ENCODE measurements around the gene UBE2M.

The UBE2M gene

DNA sequence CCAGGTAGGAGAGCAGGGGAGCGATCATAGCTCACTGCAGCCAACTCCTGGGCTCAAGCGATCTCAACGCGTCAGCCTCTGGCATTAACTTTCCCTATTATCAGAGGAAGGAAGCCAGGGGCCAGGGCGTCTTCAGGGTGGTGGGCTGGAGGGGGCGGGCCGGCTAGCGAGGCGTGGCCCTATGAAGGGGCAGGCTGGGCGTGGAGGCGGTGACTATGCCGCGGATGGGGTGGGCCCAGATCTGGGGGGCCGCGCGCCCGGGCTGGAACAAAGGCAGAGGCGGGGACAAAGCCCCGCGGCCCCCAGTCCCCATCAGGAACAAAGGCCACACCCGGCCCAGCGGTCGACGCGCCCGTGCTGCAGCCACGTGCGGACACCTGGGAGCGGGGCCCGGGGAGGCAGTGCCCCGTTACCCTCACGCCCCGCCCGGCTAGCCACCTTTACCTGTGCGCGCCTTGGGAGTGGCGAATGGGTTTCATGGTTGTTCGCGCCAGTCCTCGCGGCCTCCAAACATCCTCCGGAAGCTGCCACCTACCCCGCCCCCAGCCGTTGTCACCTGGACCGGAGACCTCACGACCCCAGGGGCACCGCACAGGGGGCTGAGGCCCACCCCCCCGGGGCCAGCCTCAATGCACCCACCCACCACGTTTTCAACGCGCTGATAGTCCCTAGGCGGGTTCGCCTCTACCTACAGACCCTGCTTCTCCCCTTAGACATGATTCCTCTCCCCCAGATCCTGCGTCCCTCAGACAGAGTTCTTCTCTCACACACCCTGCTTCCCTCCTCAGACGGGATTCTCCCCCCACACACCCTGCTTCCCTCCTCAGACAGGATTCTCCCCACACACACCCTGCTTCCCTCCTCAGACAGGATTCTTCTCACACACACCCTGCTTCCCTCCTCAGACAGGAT is 19.9 kb downstream of the UBE2M start:
- DNase-seq, result peak; percentile 99

GRCh38 chr19:58536852-58537798 is 21.3 kb downstream of the UBE2M start:
- DNase-seq, result no peak

DNA sequence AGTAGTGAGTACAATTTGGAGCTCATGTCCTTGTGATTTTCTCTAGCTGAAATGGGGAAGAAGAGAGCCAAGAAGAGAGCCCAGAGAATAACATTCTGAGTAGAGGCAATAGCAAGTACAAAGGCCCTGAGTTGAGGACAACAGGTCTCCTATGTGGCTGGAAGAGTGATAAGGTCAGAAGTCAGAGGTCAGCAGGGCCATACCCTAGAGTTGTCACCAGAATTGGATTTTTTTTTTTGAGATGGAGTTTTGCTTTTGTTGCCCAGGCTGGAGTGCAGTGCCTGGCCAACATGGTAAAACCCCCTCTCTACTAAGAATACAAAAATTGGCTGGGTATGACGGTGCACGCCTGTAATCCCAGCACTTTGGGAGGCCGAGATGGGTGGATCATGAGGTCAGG is 22.6 kb downstream of the UBE2M start:
- no peak for DNase-seq

GRCh38 chr19:58531034-58531840 is 27.2 kb downstream of the UBE2M start:
- DNase-seq, result no peak

DNA sequence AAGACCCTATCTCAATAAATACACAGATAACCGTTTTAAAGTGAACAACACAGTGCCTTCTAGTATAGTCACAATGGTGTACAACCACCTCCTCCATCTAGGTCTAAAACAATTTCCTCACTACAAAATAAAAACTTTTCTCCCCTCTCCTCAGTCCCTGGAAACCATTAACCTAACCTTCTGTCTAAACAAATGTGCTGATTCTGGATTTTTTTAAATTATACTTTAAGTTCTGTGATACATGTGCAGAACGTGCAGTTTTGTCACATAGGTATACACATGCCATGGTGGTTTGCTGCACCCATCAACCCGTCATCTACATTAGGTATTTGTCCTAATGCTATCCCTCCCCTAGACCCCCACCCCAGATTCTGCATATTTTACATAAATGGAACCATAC is 29.0 kb downstream of the UBE2M start:
- no peak for DNase-seq

- DNase-seq, result no peak
Measured at GRCh38 chr19:58522709-58523108, 35.7 kb downstream of the UBE2M start.

GRCh38 chr19:58521651-58522050 is 36.8 kb downstream of the UBE2M start:
- DNase-seq, result no peak

DNA sequence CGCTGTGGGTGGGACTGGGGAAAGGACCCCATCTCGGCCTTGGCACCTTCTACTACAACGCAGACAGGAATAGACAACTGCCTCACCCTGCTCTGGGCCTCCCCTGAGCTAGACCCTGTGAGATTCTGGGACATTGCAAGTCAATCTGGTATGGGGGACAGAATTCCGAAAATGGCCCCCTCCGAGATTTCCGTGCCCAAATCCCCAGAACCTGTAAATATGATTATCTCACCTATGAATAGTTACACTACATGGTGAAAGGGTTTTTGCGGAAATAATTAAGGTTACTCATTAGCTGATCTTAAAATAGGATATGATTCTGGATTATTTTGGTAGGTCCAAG is 38.2 kb downstream of the UBE2M start:
- no peak for DNase-seq

GRCh38 chr19:58519355-58520256 is 38.8 kb downstream of the UBE2M start, which contains the start of gene ZBTB45:
Gene ZBTB45 (minus strand): TSS chr19:58519810. CDS start chr19:58517673, 2,137 bp downstream.
- peak; percentile 100 for DNase-seq

DNA sequence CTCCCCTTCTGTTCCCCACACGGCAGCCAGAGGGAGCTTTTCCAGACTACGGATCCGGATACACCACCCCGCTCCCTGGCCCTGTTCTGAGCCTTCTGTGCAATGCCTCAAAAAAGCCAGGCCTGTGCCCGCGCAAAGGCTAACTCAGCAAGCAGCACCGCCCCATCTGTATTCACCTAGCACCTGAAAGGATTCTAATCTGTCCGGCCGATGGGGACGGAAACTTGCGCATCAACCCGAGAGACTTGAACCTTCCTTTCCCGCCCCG is 39.4 kb downstream of the UBE2M start:
- peak; percentile 91 for DNase-seq

- no peak for DNase-seq
Measured at GRCh38 chr19:58518256-58519086, 39.9 kb downstream of the UBE2M start.

DNA sequence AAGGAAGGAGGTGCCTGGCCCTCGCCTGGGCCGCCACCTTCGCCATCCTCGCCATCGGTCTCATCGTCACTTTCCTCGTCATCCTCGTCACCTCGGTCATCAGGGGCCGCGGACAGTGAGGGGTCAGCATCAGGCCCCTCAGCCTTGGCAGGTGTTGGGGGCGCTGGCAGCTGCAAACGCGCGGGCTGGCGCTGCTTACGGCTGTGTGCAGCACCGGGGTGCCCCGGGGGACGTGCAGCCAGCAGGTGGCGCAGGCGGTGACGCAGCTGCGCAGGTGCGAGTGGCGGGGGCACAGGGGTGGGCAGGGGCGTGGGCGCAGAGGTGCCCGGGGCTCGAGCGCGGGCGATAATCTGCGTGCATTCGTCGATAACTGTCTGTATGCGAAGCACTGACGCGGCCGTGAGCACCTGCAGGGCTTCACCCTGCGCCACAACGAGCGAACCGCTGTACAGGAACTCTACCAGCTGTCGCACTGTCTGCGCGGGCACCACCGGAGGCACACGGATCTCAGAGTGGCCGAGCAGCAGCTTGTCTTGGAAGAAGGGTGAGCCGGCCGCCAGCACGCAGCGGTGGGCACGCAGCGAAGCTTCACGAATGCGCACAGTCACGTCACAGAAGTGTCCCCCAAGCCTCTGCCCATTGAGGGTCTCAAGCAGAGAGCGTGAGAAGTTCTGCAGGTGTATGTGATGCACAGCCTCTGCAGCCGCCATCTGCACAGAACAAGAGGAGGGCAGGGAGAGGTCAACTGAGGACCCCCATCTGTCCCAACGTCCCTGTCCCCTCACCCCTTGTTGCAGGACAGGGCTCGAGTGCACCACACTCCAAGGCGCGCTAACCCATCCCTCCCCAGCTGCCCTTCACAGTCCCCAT is 41.2 kb downstream of the UBE2M start:
- no peak for DNase-seq

- no peak for DNase-seq
Measured at GRCh38 chr19:58516246-58516836, 42.1 kb downstream of the UBE2M start.

DNA sequence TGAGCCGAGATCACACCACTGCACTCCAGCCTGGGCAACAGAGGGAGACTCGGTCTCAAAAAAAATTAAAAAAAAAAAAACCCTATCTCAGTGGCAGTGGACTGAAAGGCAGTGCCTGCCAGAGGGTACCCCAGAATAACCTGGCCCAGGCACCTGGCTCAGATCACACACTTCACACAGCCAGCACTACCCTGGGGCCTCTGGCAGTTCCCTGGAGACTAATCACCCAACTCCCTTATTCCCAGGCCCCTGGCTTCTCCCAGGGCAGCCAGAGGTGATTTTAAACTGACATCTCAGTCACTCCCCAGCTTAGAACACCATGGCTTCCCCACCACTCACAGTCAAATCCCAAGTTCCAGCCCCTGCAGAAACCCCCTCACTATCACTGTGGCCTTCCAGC is 43.2 kb downstream of the UBE2M start:
- no peak for DNase-seq

DNA sequence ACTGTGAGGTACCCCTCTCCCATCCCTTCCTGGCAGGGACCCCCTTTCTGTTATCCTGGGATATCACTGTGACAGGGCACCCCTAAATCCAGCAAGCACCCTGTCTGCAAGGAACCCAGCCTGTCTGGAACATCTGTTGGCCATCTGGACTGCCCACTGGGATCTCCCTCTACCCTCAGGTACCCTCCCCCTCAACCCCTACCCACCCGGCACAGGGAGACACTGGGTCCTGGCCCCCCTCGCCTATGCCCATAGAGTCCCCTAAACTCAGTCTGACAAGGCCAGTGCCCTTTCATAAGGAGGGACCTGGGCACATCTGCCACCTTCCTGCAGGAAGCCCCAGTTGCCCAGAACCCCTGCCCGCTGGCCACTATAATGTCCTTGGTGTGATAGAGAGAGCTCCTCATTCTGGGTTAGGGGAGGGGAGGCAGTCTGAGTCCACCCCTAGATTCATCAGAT is 43.8 kb downstream of the UBE2M start:
- no peak for DNase-seq

- peak; percentile 99 for DNase-seq
Measured at GRCh38 chr19:58513694-58514563, 44.5 kb downstream of the UBE2M start.

GRCh38 chr19:58513213-58513693 is 45.2 kb downstream of the UBE2M start:
- no peak for DNase-seq
